OCI-LY7 (cell line): ENCODE results near the gene F2RL3.

Experiments used
- CTCF ChIP-seq: fragments of 200-600 bp; sonication (generic); conservative IDR thresholded peaks from 2 replicates; pipeline ENCODE4 v1.5.1; 2014; ENCODE audit warnings: mild to moderate bottlenecking, antibody characterized with exemption, low read length, moderate library complexity, mixed read lengths
- EZH2phosphoT487 ChIP-seq: fragments of 200-600 bp; sonication (generic); IDR thresholded peaks from 2 replicates; pipeline ENCODE4 v1.6.1; 2018; ENCODE audit warnings: low read depth, borderline replicate concordance, mild to moderate bottlenecking, mixed run types, antibody characterized with exemption, low read length, moderate library complexity, mixed read lengths

- TF ChIP-seq CTCF (no peak), EZH2phosphoT487 (no peak)
Measured at GRCh38 chr19:16930753-16931152, 42.0 kb downstream of the F2RL3 start.
